Upper lobe of left lung (tissue), 6 donors: ENCODE data around the gene ARFGAP2. TPM values are rescaled to one million over a fixed set of nuclear protein-coding genes. Genes with fewer than 3 reads are reported as not detected.

Experiments used
- ATAC-seq, 2 donors: fragments of 200-7000 bp; cut with Tn5 transposase; one replicate each; pipeline ENCODE4 v1.9.1; 2022; ENCODE audit warnings: mild to moderate bottlenecking in 2 of 2, moderate library complexity in 2 of 2; ENCODE audit not compliant: low FRiP score in 2 of 2
- DNase-seq, 2 donors: peaks; one replicate each; pipeline ENCODE4 v3.0.0-alpha.2; 2019 to 2020
- H3K27ac ChIP-seq, 4 donors: fragments of 200-600 bp; sonication (generic); one replicate each; pipeline ENCODE4 v1.5.1; 2016 to 2019
- H3K27me3 ChIP-seq, 4 donors: fragments of 200-600 bp; sonication (generic); one replicate each; pipeline ENCODE4 v1.5.1; 2017 to 2019
- H3K36me3 ChIP-seq, 4 donors: fragments of 200-600 bp; sonication (generic); one replicate each; pipeline ENCODE4 v1.5.1; 2016 to 2019
- H3K4me1 ChIP-seq, 4 donors: fragments of 200-600 bp; sonication (generic); one replicate each; pipeline ENCODE4 v1.5.1; 2018 to 2019
- H3K4me3 ChIP-seq, 4 donors: fragments of 200-600 bp; sonication (generic); one replicate each; pipeline ENCODE4 v1.5.1; 2017 to 2019; ENCODE audit warnings: mild to moderate bottlenecking in 2 of 4, moderate library complexity in 1 of 4
- H3K9me3 ChIP-seq, 4 donors: fragments of 200-600 bp; sonication (generic); one replicate each; pipeline ENCODE4 v1.5.1; 2018 to 2019
- CTCF ChIP-seq, 6 experiments: fragments of 450-650 bp in 4 of 6; fragments of 200-600 bp in 2 of 6; sonication (generic) in 2 of 6; IDR thresholded peaks; one replicate each; pipeline ENCODE4 v1.5.1; 2016 to 2019; ENCODE audit warnings: antibody characterized with exemption in 6 of 6
- EP300 ChIP-seq, 4 donors: sonication (generic); formaldehyde crosslinking; IDR thresholded peaks; one replicate each; pipeline ENCODE4 v1.5.1; 2017; ENCODE audit warnings: antibody characterized with exemption in 4 of 4, control low read depth in 2 of 4
- POLR2A ChIP-seq, 4 donors: fragments of 450-650 bp; IDR thresholded peaks; one replicate each; pipeline ENCODE4 v1.5.1; 2016 to 2017; ENCODE audit warnings: antibody characterized with exemption in 4 of 4, mild to moderate bottlenecking in 2 of 4
- POLR2AphosphoS5 ChIP-seq, 2 donors: sonication (generic); formaldehyde crosslinking; IDR thresholded peaks; one replicate each; pipeline ENCODE4 v1.5.1; 2017; ENCODE audit warnings: antibody characterized with exemption in 2 of 2
- whole genome bisulfite sequencing, 2 donors: methylation state at CpG; one replicate each; pipeline ENCODE4 v1.1.5; 2017 to 2018; 5-methylcytosine and 5-hydroxymethylcytosine counted together
- total RNA-seq, 6 donors: library from RNA; depleted of rRNA in 4 of 6; stranded (reverse); fragments of >200 nt in 4 of 6; gene quantifications; one replicate each; pipeline versions ENCODE4 v1.1.0 to v1.2.1, GENCODE V29; 2016 to 2021
- donor health status: DM: no; HTN: no; CAD: no; lungs with moderate emphysema.
- donor health status: DM: no; HTN: yes; CAD: no; lungs with severe emphysema.

Gene ARFGAP2
- total RNA-seq, 6 donors from 2014 or later, result 93.6 to 257 (median 110) TPM

DNA sequence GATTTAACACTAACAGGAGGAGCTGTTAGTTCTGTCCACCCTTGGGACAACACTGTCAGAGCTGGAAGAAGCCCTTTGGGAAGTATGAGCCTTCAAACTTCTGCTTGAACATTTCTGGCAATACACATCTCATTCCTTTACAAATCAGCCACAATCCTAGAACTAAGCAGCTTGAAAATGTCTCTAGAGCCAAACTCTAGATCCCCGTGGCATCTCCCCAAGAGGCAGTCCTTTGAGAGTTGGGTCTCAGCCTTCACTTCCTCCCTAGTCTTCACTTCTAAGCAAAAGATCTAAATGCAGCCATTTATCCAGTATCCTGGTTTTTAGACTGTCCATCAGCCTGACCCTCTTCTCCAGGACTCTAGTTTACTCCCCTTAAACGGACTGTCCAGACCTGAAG is 26.9 kb downstream of the ARFGAP2 start:
- H3K27ac ChIP-seq, result no peak overlapping the region
- 64 to 65% methylated on average over 2 of the region's 2 CpGs for WGBS, 2 donors
- TF ChIP-seq CTCF (IDR thresholded peaks at IDR 0.05) (no peak), POLR2AphosphoS5 (IDR thresholded peaks at IDR 0.05) (no peak), POLR2A (IDR thresholded peaks at IDR 0.05) (no peak), EP300 (IDR thresholded peaks at IDR 0.05) (no peak)

GRCh38 chr11:47148903-47149531 is 27.7 kb downstream of the ARFGAP2 start:
- no peak for ATAC-seq
- DNase-seq, result peak in 1 of 2 donors; percentile 54
- 64 to 75% methylated on average over 3 to 10 of the region's 10 CpGs for WGBS, 2 donors

More for the DNA sequence above, 26.9 kb downstream of the ARFGAP2 start:
- DNase-seq, result no peak
- no peak overlapping the region for H3K4me3 ChIP-seq
- no peaks in the 10 kb centered on the region for H3K9me3 ChIP-seq
- ATAC-seq, result no peak
- peaks cover 0 to 5% (median 0%) of the 10 kb centered on the region in 4 donors for H3K36me3 ChIP-seq
- peaks cover 5 to 19% (median 13%) of the 10 kb centered on the region in 4 donors for H3K4me1 ChIP-seq
- H3K27me3 ChIP-seq, result no peaks in the 10 kb centered on the region

GRCh38 chr11:47148270-47148669 is 28.4 kb downstream of the ARFGAP2 start:
- no peak for ATAC-seq
- H3K36me3 ChIP-seq, result peaks cover 0 to 5% (median 0%) of the 10 kb centered on the region in 4 donors
- no peak overlapping the region for H3K27ac ChIP-seq
- DNase-seq, result no peak
- no peaks in the 10 kb centered on the region for H3K9me3 ChIP-seq
- peaks cover 2 to 14% (median 5%) of the 10 kb centered on the region in 4 donors for H3K4me1 ChIP-seq
- no peak for TF ChIP-seq POLR2A (IDR thresholded peaks at IDR 0.05)
- no peak for TF ChIP-seq EP300 (IDR thresholded peaks at IDR 0.05)
- TF ChIP-seq CTCF (IDR thresholded peaks at IDR 0.05), result no peak
- TF ChIP-seq POLR2AphosphoS5 (IDR thresholded peaks at IDR 0.05), result no peak
- WGBS, 2 donors, result 86 to 100% methylated on average over 3 to 4 of the region's 4 CpGs
- H3K27me3 ChIP-seq, result no peaks in the 10 kb centered on the region
- no peak overlapping the region for H3K4me3 ChIP-seq

More at GRCh38 chr11:47148903-47149531, 27.7 kb downstream of the ARFGAP2 start:
- TF ChIP-seq CTCF (IDR thresholded peaks at IDR 0.05) (no peak), EP300 (IDR thresholded peaks at IDR 0.05) (no peak), POLR2A (IDR thresholded peaks at IDR 0.05) (no peak), POLR2AphosphoS5 (IDR thresholded peaks at IDR 0.05) (no peak)
- Histone ChIP-seq H3K36me3 (peaks cover 0 to 5% (median 0%) of the 10 kb centered on the region in 4 donors), H3K4me3 (no peak overlapping the region), H3K9me3 (no peaks in the 10 kb centered on the region), H3K4me1 (peaks cover 5 to 19% (median 12%) of the 10 kb centered on the region in 4 donors), H3K27me3 (no peaks in the 10 kb centered on the region), H3K27ac (peak overlapping the region in 1 of 4 donors; percentile 30)

- Histone ChIP-seq H3K27ac (no peak overlapping the region), H3K4me1 (peaks cover 0 to 8% (median 3%) of the 10 kb centered on the region in 4 donors), H3K9me3 (no peaks in the 10 kb centered on the region), H3K4me3 (no peak overlapping the region), H3K27me3 (no peaks in the 10 kb centered on the region), H3K36me3 (peaks cover 0 to 5% (median 2%) of the 10 kb centered on the region in 4 donors)
- TF ChIP-seq POLR2A (IDR thresholded peaks at IDR 0.05) (no peak), EP300 (IDR thresholded peaks at IDR 0.05) (no peak), POLR2AphosphoS5 (IDR thresholded peaks at IDR 0.05) (no peak), CTCF (IDR thresholded peaks at IDR 0.05) (no peak)
- ATAC-seq (no peak), DNase-seq (no peak)
- 86 to 92% methylated on average over 7 of the region's 7 CpGs for WGBS, 2 donors
These were observed 29.0 kb downstream of the ARFGAP2 start for GRCh38 chr11:47147681-47148080.

DNA sequence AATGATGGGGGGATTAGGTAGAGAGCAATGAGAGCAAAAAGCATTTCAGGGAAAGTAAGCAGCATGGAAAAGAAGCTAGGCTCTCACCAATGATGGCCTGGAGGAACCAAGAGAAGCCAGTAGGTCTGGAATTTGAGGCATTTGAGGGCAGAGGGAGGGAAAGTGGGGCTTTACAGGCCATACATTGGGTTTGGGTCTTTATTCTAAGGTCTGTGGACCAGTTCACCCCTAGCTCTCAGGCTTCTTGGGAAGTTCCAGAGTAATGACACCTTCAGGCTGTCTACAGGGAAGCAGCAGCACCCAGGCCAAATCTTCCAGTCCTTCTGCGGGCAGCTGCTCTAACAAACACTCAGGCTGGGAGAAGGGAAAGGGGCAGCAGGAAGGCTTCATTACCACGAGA is 29.4 kb downstream of the ARFGAP2 start:
- ATAC-seq (no peak), DNase-seq (no peak)
- TF ChIP-seq CTCF (IDR thresholded peaks at IDR 0.05) (no peak), POLR2AphosphoS5 (IDR thresholded peaks at IDR 0.05) (no peak), EP300 (IDR thresholded peaks at IDR 0.05) (no peak), POLR2A (IDR thresholded peaks at IDR 0.05) (no peak)
- WGBS, 2 donors, result 69 to 96% methylated on average over 2 of the region's 2 CpGs
- Histone ChIP-seq H3K27ac (no peak overlapping the region), H3K4me1 (peaks cover 0 to 4% (median 1%) of the 10 kb centered on the region in 4 donors), H3K4me3 (no peak overlapping the region), H3K9me3 (no peaks in the 10 kb centered on the region), H3K36me3 (peaks cover 0 to 5% (median 2%) of the 10 kb centered on the region in 4 donors), H3K27me3 (no peaks in the 10 kb centered on the region)
